SK-N-SH (cell line): ENCODE results near the gene BMF.

Experiments used
- CHD2 ChIP-seq: fragments of 150-350 bp; IDR thresholded peaks from 2 replicates; pipeline ENCODE4 v1.6.1; 2018; ENCODE audit warnings: low read length; ENCODE audit not compliant: partially characterized antibody
- EP300 ChIP-seq, 2 experiments: IDR thresholded peaks; 2 replicates each; pipeline versions ENCODE4 v1.4.0 to v1.6.1; 2012; ENCODE audit warnings: borderline replicate concordance in 1 of 2, low read depth in 1 of 2, low read length in 1 of 2
- FOXM1 ChIP-seq: IDR thresholded peaks from 2 replicates; pipeline ENCODE4 v1.4.0; 2012; ENCODE audit warnings: low read depth, mild to moderate bottlenecking
- MXI1 ChIP-seq: IDR thresholded peaks from 2 replicates; pipeline ENCODE4 v1.6.1; 2012; ENCODE audit warnings: mild to moderate bottlenecking, low read depth, low read length, improper control_type of control experiment
- NRF1 ChIP-seq: IDR thresholded peaks from 2 replicates; pipeline ENCODE4 v1.6.1; 2012; ENCODE audit warnings: low read depth, mild to moderate bottlenecking, low read length
- POLR2AphosphoS5 ChIP-seq: IDR thresholded peaks from 2 replicates; pipeline ENCODE4 v1.6.1; 2012; ENCODE audit warnings: low read depth, low read length
- RCOR1 ChIP-seq: fragments of 150-350 bp; IDR thresholded peaks from 2 replicates; pipeline ENCODE4 v1.6.1; 2017; ENCODE audit warnings: antibody characterized with exemption, low read length
- RFX5 ChIP-seq: IDR thresholded peaks from 2 replicates; pipeline ENCODE4 v1.6.1; 2012; ENCODE audit warnings: mild to moderate bottlenecking, improper control_type of control experiment, low read length
- TCF12 ChIP-seq: IDR thresholded peaks from 2 replicates; pipeline ENCODE4 v1.4.0; 2012
- TEAD4 ChIP-seq: IDR thresholded peaks from 2 replicates; pipeline ENCODE4 v1.4.0; 2012; ENCODE audit warnings: mild to moderate bottlenecking, borderline replicate concordance; ENCODE audit not compliant: insufficient read depth
- TF ChIP-seq, protein P1 (sequence below): fragments of 200-600 bp; sonication (generic); IDR thresholded peaks from 2 replicates; pipeline ENCODE4 v1.6.1; 2017; ENCODE audit warnings: antibody characterized with exemption, mild to moderate bottlenecking, moderate library complexity
- TF ChIP-seq, protein P2 (sequence below): IDR thresholded peaks from 2 replicates; pipeline ENCODE4 v1.4.0; 2012; ENCODE audit warnings: low read depth
- TF ChIP-seq, protein P3 (sequence below): IDR thresholded peaks from 2 replicates; pipeline ENCODE4 v1.6.1; 2012; ENCODE audit warnings: mild to moderate bottlenecking, low read depth, low read length, moderate library complexity
- TF ChIP-seq, protein P4 (sequence below): fragments of 150-350 bp; IDR thresholded peaks from 2 replicates; pipeline ENCODE4 v1.6.1; 2017; ENCODE audit warnings: antibody characterized with exemption, low read length, low read depth, borderline replicate concordance

DNA sequence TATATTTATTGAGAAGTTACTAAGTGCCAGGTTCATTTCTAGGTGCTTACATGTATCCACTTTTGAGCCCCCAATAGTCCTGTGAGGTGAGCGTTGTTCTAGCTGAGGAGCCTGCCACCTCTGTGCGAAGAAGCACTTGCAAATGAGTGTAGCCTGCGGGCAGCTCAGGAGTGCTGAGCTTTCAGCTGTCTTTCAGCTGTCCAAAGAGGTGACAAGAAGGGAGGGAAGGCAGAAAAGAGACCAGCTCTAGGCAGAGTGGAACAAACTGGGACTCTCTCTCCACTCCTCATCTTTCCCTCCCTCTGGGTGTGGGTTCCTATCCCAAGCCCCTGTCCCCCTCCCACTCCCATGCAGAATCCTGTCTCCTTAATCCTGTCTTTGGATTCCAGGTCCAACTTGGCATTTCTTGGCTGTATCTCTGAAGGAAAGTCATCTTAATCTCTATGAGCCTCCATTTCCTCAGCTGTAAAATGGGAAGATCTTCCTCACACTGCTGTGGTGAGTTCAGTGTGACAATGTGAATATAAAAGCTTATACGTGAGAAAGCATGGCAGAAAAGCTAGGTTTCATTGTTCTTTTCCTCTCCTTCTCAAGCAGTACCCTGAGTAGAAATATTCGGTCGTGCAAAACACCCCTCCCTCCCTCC is 63.0 kb downstream of the BMF start:
- TF ChIP-seq EP300 (IDR thresholded peaks at IDR 0.05; ENCODE audit: borderline replicate concordance in 1 of 2, low read depth in 1 of 2, low read length in 1 of 2) (no peak), CHD2 (no peak), TCF12 (no peak), RCOR1 (no peak), RFX5 (no peak), POLR2AphosphoS5 (no peak), TEAD4 (no peak), NRF1 (no peak), FOXM1 (no peak), MXI1 (no peak)
- TF ChIP-seq, protein P1, sequence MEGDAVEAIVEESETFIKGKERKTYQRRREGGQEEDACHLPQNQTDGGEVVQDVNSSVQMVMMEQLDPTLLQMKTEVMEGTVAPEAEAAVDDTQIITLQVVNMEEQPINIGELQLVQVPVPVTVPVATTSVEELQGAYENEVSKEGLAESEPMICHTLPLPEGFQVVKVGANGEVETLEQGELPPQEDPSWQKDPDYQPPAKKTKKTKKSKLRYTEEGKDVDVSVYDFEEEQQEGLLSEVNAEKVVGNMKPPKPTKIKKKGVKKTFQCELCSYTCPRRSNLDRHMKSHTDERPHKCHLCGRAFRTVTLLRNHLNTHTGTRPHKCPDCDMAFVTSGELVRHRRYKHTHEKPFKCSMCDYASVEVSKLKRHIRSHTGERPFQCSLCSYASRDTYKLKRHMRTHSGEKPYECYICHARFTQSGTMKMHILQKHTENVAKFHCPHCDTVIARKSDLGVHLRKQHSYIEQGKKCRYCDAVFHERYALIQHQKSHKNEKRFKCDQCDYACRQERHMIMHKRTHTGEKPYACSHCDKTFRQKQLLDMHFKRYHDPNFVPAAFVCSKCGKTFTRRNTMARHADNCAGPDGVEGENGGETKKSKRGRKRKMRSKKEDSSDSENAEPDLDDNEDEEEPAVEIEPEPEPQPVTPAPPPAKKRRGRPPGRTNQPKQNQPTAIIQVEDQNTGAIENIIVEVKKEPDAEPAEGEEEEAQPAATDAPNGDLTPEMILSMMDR = no peak
- TF ChIP-seq, protein P2, sequence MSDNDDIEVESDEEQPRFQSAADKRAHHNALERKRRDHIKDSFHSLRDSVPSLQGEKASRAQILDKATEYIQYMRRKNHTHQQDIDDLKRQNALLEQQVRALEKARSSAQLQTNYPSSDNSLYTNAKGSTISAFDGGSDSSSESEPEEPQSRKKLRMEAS = no peak
- TF ChIP-seq, protein P3, sequence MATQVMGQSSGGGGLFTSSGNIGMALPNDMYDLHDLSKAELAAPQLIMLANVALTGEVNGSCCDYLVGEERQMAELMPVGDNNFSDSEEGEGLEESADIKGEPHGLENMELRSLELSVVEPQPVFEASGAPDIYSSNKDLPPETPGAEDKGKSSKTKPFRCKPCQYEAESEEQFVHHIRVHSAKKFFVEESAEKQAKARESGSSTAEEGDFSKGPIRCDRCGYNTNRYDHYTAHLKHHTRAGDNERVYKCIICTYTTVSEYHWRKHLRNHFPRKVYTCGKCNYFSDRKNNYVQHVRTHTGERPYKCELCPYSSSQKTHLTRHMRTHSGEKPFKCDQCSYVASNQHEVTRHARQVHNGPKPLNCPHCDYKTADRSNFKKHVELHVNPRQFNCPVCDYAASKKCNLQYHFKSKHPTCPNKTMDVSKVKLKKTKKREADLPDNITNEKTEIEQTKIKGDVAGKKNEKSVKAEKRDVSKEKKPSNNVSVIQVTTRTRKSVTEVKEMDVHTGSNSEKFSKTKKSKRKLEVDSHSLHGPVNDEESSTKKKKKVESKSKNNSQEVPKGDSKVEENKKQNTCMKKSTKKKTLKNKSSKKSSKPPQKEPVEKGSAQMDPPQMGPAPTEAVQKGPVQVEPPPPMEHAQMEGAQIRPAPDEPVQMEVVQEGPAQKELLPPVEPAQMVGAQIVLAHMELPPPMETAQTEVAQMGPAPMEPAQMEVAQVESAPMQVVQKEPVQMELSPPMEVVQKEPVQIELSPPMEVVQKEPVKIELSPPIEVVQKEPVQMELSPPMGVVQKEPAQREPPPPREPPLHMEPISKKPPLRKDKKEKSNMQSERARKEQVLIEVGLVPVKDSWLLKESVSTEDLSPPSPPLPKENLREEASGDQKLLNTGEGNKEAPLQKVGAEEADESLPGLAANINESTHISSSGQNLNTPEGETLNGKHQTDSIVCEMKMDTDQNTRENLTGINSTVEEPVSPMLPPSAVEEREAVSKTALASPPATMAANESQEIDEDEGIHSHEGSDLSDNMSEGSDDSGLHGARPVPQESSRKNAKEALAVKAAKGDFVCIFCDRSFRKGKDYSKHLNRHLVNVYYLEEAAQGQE = no peak
- TF ChIP-seq, protein P4, sequence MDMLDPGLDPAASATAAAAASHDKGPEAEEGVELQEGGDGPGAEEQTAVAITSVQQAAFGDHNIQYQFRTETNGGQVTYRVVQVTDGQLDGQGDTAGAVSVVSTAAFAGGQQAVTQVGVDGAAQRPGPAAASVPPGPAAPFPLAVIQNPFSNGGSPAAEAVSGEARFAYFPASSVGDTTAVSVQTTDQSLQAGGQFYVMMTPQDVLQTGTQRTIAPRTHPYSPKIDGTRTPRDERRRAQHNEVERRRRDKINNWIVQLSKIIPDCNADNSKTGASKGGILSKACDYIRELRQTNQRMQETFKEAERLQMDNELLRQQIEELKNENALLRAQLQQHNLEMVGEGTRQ = no peak
